Neural crest cell (in vitro differentiated cells): ENCODE data around the gene CEP55. TPM values are rescaled to one million over a fixed set of nuclear protein-coding genes. Genes with fewer than 3 reads are reported as not detected.

Experiments
- DNase-seq: peaks from one replicate; pipeline ENCODE4 v3.0.0; 2021; ENCODE audit warnings: low read depth, mixed read lengths, low spot score
- H3K27ac Mint-ChIP-seq: one replicate; pipeline ENCODE4 v1.8.0; 2021; ENCODE audit warnings: mild to moderate bottlenecking, mixed read lengths; ENCODE audit not compliant: unreplicated experiment
- H3K27me3 Mint-ChIP-seq: 2 replicates; pipeline ENCODE4 v1.8.0; 2021; ENCODE audit warnings: low read depth, mild to moderate bottlenecking, mixed read lengths
- H3K36me3 Mint-ChIP-seq: 2 replicates; pipeline ENCODE4 v1.8.0; 2021; ENCODE audit warnings: low read depth, mild to moderate bottlenecking, mixed read lengths
- H3K4me1 Mint-ChIP-seq: 2 replicates; pipeline ENCODE4 v1.8.0; 2021; ENCODE audit warnings: mixed read lengths
- H3K4me3 Mint-ChIP-seq: one replicate; pipeline ENCODE4 v1.8.0; 2021; ENCODE audit warnings: mild to moderate bottlenecking, mixed read lengths
- H3K9me3 Mint-ChIP-seq: 2 replicates; pipeline ENCODE4 v1.8.0; 2021; ENCODE audit warnings: mixed read lengths
- total RNA-seq: library from RNA; stranded (reverse); gene quantifications from 2 replicates; pipeline ENCODE4 v1.2.1, GENCODE V29; 2021
- TF ChIP-seq, protein P1 (sequence below): fragments of 200-600 bp; sonication (generic); conservative IDR thresholded peaks from 2 replicates; pipeline ENCODE4 v1.5.0; 2021; ENCODE audit warnings: antibody characterized with exemption, mild to moderate bottlenecking

Gene CEP55
- total RNA-seq, 1 donor from 2014 or later: 30.7 TPM

DNA sequence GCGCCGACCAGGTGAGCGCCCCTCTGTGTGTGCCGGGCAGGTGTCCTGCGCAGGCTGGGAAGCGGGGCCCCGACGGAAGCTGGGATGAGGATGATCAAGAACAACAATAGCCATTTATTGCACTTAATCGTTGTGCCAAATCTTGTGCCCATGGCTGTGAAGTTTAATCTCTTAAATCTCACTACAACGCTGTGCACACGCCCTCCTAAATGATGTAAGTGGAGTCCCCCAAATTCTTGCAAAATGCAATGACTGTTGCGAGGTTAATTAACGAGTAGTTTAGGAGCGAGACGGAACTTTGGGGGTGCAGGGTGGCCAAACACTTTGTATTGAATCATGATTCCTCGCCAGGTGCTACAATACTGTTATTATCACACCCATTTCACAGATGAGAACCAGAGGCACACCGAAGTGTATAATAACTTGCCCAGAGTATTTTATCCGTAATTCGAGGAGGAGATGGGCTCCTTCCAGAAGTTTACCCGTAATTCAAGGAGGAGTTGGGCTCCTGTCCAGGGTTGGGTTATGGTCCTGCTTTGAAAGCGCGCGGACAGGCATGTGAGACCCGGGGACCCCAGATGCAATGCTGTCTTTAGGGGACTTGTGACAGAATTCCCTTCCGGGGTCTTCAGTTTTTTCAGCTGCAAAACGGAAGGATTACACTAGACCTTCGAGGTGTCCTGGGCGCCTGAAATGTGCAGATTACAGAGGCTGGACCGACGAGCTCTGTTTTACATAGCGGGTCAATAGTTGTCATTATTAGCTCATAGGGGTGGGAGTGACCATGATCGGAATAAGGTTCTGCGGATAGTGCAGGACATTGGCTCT is 71.1 kb downstream of the CEP55 start:
- H3K9me3 Mint-ChIP-seq: no peaks in the 10 kb centered on the region

DNA sequence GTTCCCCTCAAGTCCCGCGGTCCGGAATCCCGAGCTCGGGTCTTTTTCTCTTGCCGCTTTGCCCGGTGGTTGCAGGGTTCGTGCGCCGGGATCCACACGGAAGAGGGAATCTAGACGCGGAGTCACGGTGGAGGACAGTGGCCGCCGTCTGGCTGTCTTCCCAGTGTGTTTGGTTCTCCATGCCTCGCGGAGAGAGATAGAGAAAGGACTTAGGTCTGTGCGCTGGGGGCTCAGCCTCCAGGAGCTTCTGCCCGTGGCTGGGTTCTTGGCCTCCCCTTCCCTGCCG is 71.6 kb downstream of the CEP55 start:
- no peaks in the 10 kb centered on the region for H3K9me3 Mint-ChIP-seq
- TF ChIP-seq, protein P1, sequence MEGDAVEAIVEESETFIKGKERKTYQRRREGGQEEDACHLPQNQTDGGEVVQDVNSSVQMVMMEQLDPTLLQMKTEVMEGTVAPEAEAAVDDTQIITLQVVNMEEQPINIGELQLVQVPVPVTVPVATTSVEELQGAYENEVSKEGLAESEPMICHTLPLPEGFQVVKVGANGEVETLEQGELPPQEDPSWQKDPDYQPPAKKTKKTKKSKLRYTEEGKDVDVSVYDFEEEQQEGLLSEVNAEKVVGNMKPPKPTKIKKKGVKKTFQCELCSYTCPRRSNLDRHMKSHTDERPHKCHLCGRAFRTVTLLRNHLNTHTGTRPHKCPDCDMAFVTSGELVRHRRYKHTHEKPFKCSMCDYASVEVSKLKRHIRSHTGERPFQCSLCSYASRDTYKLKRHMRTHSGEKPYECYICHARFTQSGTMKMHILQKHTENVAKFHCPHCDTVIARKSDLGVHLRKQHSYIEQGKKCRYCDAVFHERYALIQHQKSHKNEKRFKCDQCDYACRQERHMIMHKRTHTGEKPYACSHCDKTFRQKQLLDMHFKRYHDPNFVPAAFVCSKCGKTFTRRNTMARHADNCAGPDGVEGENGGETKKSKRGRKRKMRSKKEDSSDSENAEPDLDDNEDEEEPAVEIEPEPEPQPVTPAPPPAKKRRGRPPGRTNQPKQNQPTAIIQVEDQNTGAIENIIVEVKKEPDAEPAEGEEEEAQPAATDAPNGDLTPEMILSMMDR: no peak
- no peak overlapping the region for H3K4me3 Mint-ChIP-seq
- no peak overlapping the region for H3K27ac Mint-ChIP-seq
- H3K4me1 Mint-ChIP-seq: peaks cover 8% of the 10 kb centered on the region
- no peak for DNase-seq
- H3K36me3 Mint-ChIP-seq: no peaks in the 10 kb centered on the region
- peaks cover 91% of the 10 kb centered on the region for H3K27me3 Mint-ChIP-seq

More for the DNA sequence above, 71.1 kb downstream of the CEP55 start:
- DNase-seq: no peak
- TF ChIP-seq, protein P1: no peak
- H3K27me3 Mint-ChIP-seq: peaks cover 86% of the 10 kb centered on the region
- H3K36me3 Mint-ChIP-seq: no peaks in the 10 kb centered on the region
- H3K4me3 Mint-ChIP-seq: peak overlapping the region; percentile 74
- no peak overlapping the region for H3K27ac Mint-ChIP-seq
- peaks cover 8% of the 10 kb centered on the region for H3K4me1 Mint-ChIP-seq

DNA sequence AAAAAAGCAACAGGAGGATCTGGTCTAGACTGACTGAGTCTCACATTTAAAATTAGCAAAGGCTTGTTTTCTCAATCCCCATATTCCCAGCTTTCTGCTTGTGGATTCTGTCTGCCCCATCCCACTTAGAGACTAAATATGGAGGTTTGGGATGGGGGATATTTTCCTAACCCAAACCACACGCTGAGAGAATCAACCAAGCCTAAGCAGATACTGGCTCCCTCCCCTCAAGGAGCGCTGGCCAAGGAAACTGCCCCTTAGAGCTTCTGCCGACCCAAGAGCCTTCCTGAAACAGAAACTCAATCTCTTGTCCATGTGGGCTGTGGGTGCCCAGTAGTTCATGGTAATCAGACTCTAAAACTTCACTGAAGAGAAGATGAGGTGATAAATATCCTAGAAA is 74.0 kb downstream of the CEP55 start:
- TF ChIP-seq, protein P1: no peak
- no peaks in the 10 kb centered on the region for H3K36me3 Mint-ChIP-seq

DNA sequence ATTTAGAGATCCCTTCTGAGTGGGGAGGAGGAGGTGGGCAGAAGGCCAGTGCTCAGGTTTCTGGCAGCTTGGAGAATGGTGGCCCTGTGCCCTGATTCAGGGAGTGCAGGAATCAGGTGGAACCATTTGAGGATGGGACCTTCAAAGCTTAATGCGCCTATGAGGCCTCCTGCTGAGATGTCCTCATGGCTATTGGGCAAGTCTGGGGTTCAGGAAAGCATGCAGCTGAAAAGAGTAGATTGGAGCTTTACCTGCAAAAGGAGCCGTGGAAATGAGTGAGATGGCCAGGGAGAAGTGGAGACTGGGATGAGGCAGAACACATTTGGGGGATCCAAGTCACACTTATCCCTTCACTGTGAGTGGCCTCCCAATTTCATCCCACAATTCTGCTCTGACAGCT is 76.2 kb downstream of the CEP55 start:
- Mint-ChIP-seq H3K36me3 (no peaks in the 10 kb centered on the region), H3K4me3 (no peak overlapping the region), H3K27ac (no peak overlapping the region), H3K27me3 (peaks cover 54% of the 10 kb centered on the region), H3K9me3 (no peaks in the 10 kb centered on the region), H3K4me1 (no peaks in the 10 kb centered on the region)
- no peak for DNase-seq
- TF ChIP-seq, protein P1: no peak

More for the DNA sequence above, 74.0 kb downstream of the CEP55 start:
- Mint-ChIP-seq H3K4me3 (no peak overlapping the region), H3K4me1 (peaks cover 8% of the 10 kb centered on the region), H3K27me3 (peaks cover 76% of the 10 kb centered on the region), H3K9me3 (no peaks in the 10 kb centered on the region), H3K27ac (no peak overlapping the region)
- DNase-seq: no peak

DNA sequence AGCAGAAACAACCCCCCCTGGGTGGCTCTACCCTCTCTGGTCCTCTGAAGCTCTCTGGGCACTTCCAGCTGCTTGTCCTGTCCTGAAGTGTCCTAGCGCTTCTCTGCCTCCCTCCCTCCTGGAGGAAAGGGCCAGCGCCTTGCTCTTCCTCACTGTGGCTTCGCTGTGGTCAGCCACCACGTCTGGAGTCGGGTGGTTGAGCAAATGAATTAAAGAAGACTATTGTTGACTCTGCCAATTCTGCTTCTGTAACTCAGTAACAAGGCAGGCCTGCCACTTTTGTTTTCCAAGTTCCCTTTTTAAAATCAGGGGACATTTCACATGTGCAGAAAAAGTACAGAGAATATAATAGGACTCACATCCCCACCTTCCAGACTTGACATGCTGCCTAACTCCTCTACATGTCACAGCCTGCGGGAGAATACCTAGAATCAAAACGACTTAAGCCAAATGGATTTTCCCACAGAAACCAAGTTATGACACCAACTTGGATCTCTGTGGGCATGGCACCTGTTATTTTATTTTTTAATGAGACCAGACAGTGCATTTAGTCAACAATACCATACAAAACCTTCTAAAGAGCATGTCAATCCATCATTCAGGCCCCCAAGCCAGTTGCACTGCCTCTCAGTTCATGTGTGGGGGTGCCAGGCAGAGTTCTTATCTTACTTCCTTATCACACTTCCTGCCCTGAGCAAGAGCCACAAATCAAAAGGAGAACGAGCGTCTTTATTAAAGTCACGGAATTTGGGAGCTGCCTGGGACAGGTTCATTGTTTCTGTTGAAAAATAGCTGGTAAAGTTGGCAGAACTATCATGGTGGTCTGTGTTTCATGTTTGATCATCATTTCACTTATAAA is 76.9 kb downstream of the CEP55 start:
- TF ChIP-seq, protein P1: no peak
- Mint-ChIP-seq H3K9me3 (no peaks in the 10 kb centered on the region), H3K27me3 (peaks cover 47% of the 10 kb centered on the region), H3K4me1 (no peaks in the 10 kb centered on the region), H3K27ac (no peak overlapping the region), H3K36me3 (no peaks in the 10 kb centered on the region), H3K4me3 (no peak overlapping the region)
- no peak for DNase-seq
